HepG2 (cell line): ENCODE results near the gene CSNK1D. TPM values are rescaled to one million over a fixed set of nuclear protein-coding genes. Genes with fewer than 3 reads are reported as not detected.

Experiments
- ATAC-seq: fragments of 200-7000 bp; cut with Tn5 transposase; 3 replicates; pipeline ENCODE4 v1.9.1; 2020; ENCODE audit warnings: mild to moderate bottlenecking, moderate library complexity
- BruUV-seq: library from RNA; stranded (reverse); fragments of 400-500 nt; replicated peaks from 2 replicates; lab custom pipeline; 2021; lab: Mats Ljungman, UMichigan
- CTCF ChIA-PET: fragments of 300-600 bp; formaldehyde crosslinking; extraction: SDS; loops from one replicate; lab custom pipeline; 2021; ENCODE audit warnings: low total read pairs, inconsistent platforms, low intra/inter-chr PET ratio; lab: Yijun Ruan, JAX
- POLR2A ChIA-PET: fragments of 350-600 bp; sonication (Branson Sonifier 250); formaldehyde crosslinking; loops from one replicate; lab custom pipeline; 2020; ENCODE audit warnings: antibody characterized with exemption, inconsistent platforms; lab: Yijun Ruan, JAX
- DNase-seq: peaks from one replicate; pipeline ENCODE4 v3.0.0-alpha.2; 2015; ENCODE audit warnings: low spot score
- FAIRE-seq: peaks from 3 replicates; lab custom pipeline; 2011; peaks lifted over from hg19 to GRCh38; lab: Jason Lieb, UNC
- H2AFZ ChIP-seq: one replicate; pipeline ENCODE4 v1.6.1; 2011; ENCODE audit warnings: low read length, inconsistent platforms
- H3K27ac ChIP-seq: fragments of 300-600 bp; 3 replicates; pipeline ENCODE4 v1.8.0; 2011; ENCODE audit warnings: mixed run types, mild to moderate bottlenecking, mixed read lengths, low read length, inconsistent platforms; ENCODE audit not compliant: insufficient read depth; ENCODE audit errors: extremely low read length
- H3K27me3 ChIP-seq, 2 experiments: fragments of 200-600 bp in 1 of 2; 2 replicates in 1 of 2; 3 replicates in 1 of 2; pipeline versions ENCODE4 v1.6.0 to v1.8.0; 2011; ENCODE audit warnings: low read length in 2 of 2, mild to moderate bottlenecking in 2 of 2, moderate library complexity in 2 of 2, inconsistent platforms in 1 of 2; ENCODE audit not compliant: insufficient read depth in 2 of 2, control insufficient read depth in 1 of 2
- H3K36me3 ChIP-seq, 2 experiments: fragments of 200-600 bp in 1 of 2; replicated peaks in 1 of 2; 2 replicates in 1 of 2; 3 replicates in 1 of 2; pipeline versions ENCODE4 v1.5.1 to v1.8.0; 2011; ENCODE audit warnings: low read length in 2 of 2, inconsistent platforms in 1 of 2; ENCODE audit not compliant: insufficient read depth in 2 of 2, control insufficient read depth in 1 of 2
- H3K4me1 ChIP-seq: 2 replicates; pipeline ENCODE4 v1.5.1; 2012; ENCODE audit warnings: low read length, inconsistent platforms; ENCODE audit not compliant: insufficient read depth
- H3K4me2 ChIP-seq: 2 replicates; pipeline ENCODE4 v1.6.0; 2011; ENCODE audit warnings: low read depth, low read length, inconsistent platforms
- H3K4me3 ChIP-seq, 3 experiments: fragments of 200-600 bp in 1 of 3; sonication (generic), shearing (Covaris generic) in 1 of 3; replicated peaks in 1 of 3; 2 replicates each; pipeline ENCODE4 v1.5.1; 2011 to 2016; ENCODE audit warnings: low read length in 3 of 3, inconsistent platforms in 2 of 3, low read depth in 2 of 3, mild to moderate bottlenecking in 2 of 3, control low read depth in 1 of 3, mixed read lengths in 1 of 3; ENCODE audit not compliant: insufficient read depth in 1 of 3
- H3K79me2 ChIP-seq: one replicate; pipeline ENCODE4 v1.6.1; 2011; ENCODE audit warnings: low read length, inconsistent platforms; ENCODE audit not compliant: insufficient read depth
- H3K9ac ChIP-seq: 2 replicates; pipeline ENCODE4 v1.6.0; 2011; ENCODE audit warnings: mild to moderate bottlenecking, low read depth, low read length, inconsistent platforms; ENCODE audit not compliant: insufficient read depth
- H3K9me3 ChIP-seq: 2 replicates; pipeline ENCODE4 v1.5.1; 2012; ENCODE audit warnings: mild to moderate bottlenecking, low read length
- H4K20me1 ChIP-seq: 2 replicates; pipeline ENCODE4 v1.6.0; 2011; ENCODE audit warnings: inconsistent platforms, mild to moderate bottlenecking, low read length, moderate library complexity; ENCODE audit not compliant: insufficient read depth
- CHCHD3 ChIP-seq: sonication (generic); formaldehyde crosslinking; IDR thresholded peaks from 2 replicates; pipeline ENCODE4 v1.8.0; 2022; ENCODE audit warnings: mild to moderate bottlenecking, missing genetic modification reagents, moderate library complexity
- CREBL2 ChIP-seq: sonication (generic); formaldehyde crosslinking; IDR thresholded peaks from 2 replicates; pipeline ENCODE4 v1.8.1; 2023; ENCODE audit warnings: missing genetic modification reagents, mild to moderate bottlenecking, borderline replicate concordance
- GMEB1 ChIP-seq: sonication (generic); formaldehyde crosslinking; IDR thresholded peaks from 2 replicates; pipeline ENCODE4 v1.5.1; 2020; ENCODE audit warnings: missing genetic modification reagents, mild to moderate bottlenecking, borderline replicate concordance
- HMG20B ChIP-seq: conservative IDR thresholded peaks from 2 replicates; pipeline ENCODE4 v1.6.1; 2016; ENCODE audit warnings: missing genetic modification reagents, missing compliant biosample characterization
- IKZF5 ChIP-seq: IDR thresholded peaks from 2 replicates; pipeline ENCODE4 v1.6.1; 2018; ENCODE audit warnings: missing genetic modification reagents, mild to moderate bottlenecking, missing compliant biosample characterization
- JARID2 ChIP-seq: sonication (generic); formaldehyde crosslinking; IDR thresholded peaks from 2 replicates; pipeline ENCODE4 v1.8.1; 2023; ENCODE audit warnings: missing genetic modification reagents, inconsistent platforms; ENCODE audit not compliant: insufficient replicate concordance
- KLF9 ChIP-seq: IDR thresholded peaks from 2 replicates; pipeline ENCODE4 v1.6.1; 2016; ENCODE audit warnings: low read depth
- NFE2L2 ChIP-seq: fragments of 150-350 bp; IDR thresholded peaks from 2 replicates; pipeline ENCODE4 v1.6.1; 2014; ENCODE audit warnings: low read length
- RXRA ChIP-seq: sonication (generic); formaldehyde crosslinking; IDR thresholded peaks from 2 replicates; pipeline ENCODE4 v1.5.1; 2020; ENCODE audit warnings: missing genetic modification reagents
- SMC3 ChIP-seq: IDR thresholded peaks from 2 replicates; pipeline ENCODE4 v1.6.1; 2011; ENCODE audit warnings: low read length, improper control_type of control experiment
- SRY ChIP-seq: sonication (generic); formaldehyde crosslinking; IDR thresholded peaks from 2 replicates; pipeline ENCODE4 v1.8.0; 2022; ENCODE audit warnings: mild to moderate bottlenecking, missing genetic modification reagents
- ZBTB34 ChIP-seq: sonication (generic); formaldehyde crosslinking; IDR thresholded peaks from 2 replicates; pipeline ENCODE4 v1.8.0; 2022; ENCODE audit warnings: mild to moderate bottlenecking, missing genetic modification reagents
- ZNF138 ChIP-seq: sonication (generic); formaldehyde crosslinking; IDR thresholded peaks from 2 replicates; pipeline ENCODE4 v1.5.0; 2020; ENCODE audit warnings: mild to moderate bottlenecking, low read depth, missing genetic modification reagents
- ZNF446 ChIP-seq: sonication (generic); formaldehyde crosslinking; IDR thresholded peaks from 2 replicates; pipeline ENCODE4 v1.5.0; 2020; ENCODE audit warnings: mild to moderate bottlenecking, missing genetic modification reagents
- ZNF484 ChIP-seq: sonication (generic); formaldehyde crosslinking; IDR thresholded peaks from 2 replicates; pipeline ENCODE4 v1.5.1; 2020; ENCODE audit warnings: mild to moderate bottlenecking, low read depth, missing genetic modification reagents, borderline replicate concordance
- ZNF563 ChIP-seq: sonication (generic); formaldehyde crosslinking; IDR thresholded peaks from 2 replicates; pipeline ENCODE4 v1.8.0; 2022; ENCODE audit warnings: mild to moderate bottlenecking, moderate library complexity, missing genetic modification reagents
- ZNF567 ChIP-seq: sonication (generic); formaldehyde crosslinking; IDR thresholded peaks from 2 replicates; pipeline ENCODE4 v1.8.1; 2023; ENCODE audit warnings: mild to moderate bottlenecking, missing genetic modification reagents, borderline replicate concordance
- ZNF83 ChIP-seq: sonication (generic); formaldehyde crosslinking; IDR thresholded peaks from 2 replicates; pipeline ENCODE4 v1.4.0; 2020; ENCODE audit warnings: missing genetic modification reagents, mild to moderate bottlenecking, borderline replicate concordance
- WGBS: methylation state at CpG from one replicate; pipeline ENCODE4 v1.1.6; 2017; ENCODE audit warnings: low lambda C conversion rate; 5-methylcytosine and 5-hydroxymethylcytosine counted together
- in situ Hi-C: cut with HindIII; loops from 2 replicates; pipeline ENCODE4 v1.10.0; 2017; ENCODE audit warnings: low pct_unique_long_range_greater_than_20kb; ENCODE audit not compliant: extremely low pct_ligation_motif_present
- intact Hi-C: fragments of 100-400 bp; cut with micrococcal nuclease; formaldehyde crosslinking; loops from one replicate; pipeline ENCODE4 v1.10.0; 2022; ENCODE audit not compliant: unreplicated experiment
- polyA plus RNA-seq, 8 experiments: library from polyadenylated mRNA; depleted of rRNA in 3 of 8; stranded (reverse) in 7 of 8; unstranded in 1 of 8; fragments of >200 nt; fragmentation: Illumina TruSeq in 4 of 8; extraction: Trizol in 4 of 8; gene quantifications; 2 replicates each; pipeline versions ENCODE4 v1.2.1 to v1.2.3, GENCODE V29; 2011 to 2016; ENCODE audit warnings: low read depth in 4 of 8, missing spikeins in 1 of 8, mixed read lengths in 1 of 8; ENCODE audit not compliant: insufficient read depth in 1 of 8
- total RNA-seq, 5 experiments: library from RNA; depleted of rRNA; stranded (reverse); fragments of >200 nt; fragmentation: Illumina TruSeq; extraction: Trizol; gene quantifications; 2 replicates each; pipeline ENCODE4 v1.2.3, GENCODE V29; 2016; ENCODE audit warnings: low read depth in 1 of 5

Gene CSNK1D
- total and polyA plus RNA-seq, 2 of the 13 experiments (the other 11 are each of a cell fraction or from before 2014, with no cell fraction given): 31.5 to 128 TPM

- TF ChIP-seq ZNF484 (CRISPR knock-in tag) (no peak), NFE2L2 (no peak)
Observed at GRCh38 chr17:82239401-82239925, 34.0 kb downstream of the CSNK1D start (continued).

- FAIRE-seq (no peak), ATAC-seq (no peak), DNase-seq (no peak)
- H3K4me3 ChIP-seq: no peak overlapping the region; a peak in 1 of 6 replicates
- no peak overlapping the region for H2AFZ ChIP-seq
- BruUV-seq: TSS peak; percentile 39
- in situ Hi-C loops (no loop called here), intact Hi-C loops (loop anchor here (10.0 kb wide), 1 partner anchor 134 kb away; no protein-coding TSS in a partner anchor)
- no peaks in the 10 kb centered on the region for H3K27me3 ChIP-seq
- peaks cover 32 to 40% of the 10 kb centered on the region in 2 experiments for H3K36me3 ChIP-seq
- peaks cover 99% of the 10 kb centered on the region for H3K4me1 ChIP-seq
- H3K9me3 ChIP-seq: no peaks in the 10 kb centered on the region
- POLR2A ChIA-PET: interaction anchor here (1.2 to 5.1 kb wide), 4 partner anchors 8 to 88 kb away, joined by 3 to 96 read pairs (median 22); partner anchors contain the start of gene SLC16A3
- peaks cover 96% of the 10 kb centered on the region for H4K20me1 ChIP-seq
- no peak overlapping the region for H3K9ac ChIP-seq
- CTCF ChIA-PET: no interaction called here
- peak overlapping the region; percentile 11 for H3K27ac ChIP-seq
- WGBS: 85% methylated on average over 32 of the region's 33 CpGs
- no peak overlapping the region for H3K4me2 ChIP-seq
- H3K79me2 ChIP-seq: peaks cover 32% of the 10 kb centered on the region
- TF ChIP-seq IKZF5 (CRISPR knock-in tag): no peak
- no peak for TF ChIP-seq HMG20B (CRISPR knock-in tag)
- TF ChIP-seq SRY (CRISPR knock-in tag): no peak
- TF ChIP-seq RXRA (CRISPR knock-in tag): peak; percentile 8; the same call in 1 of the 2 replicates
- no peak for TF ChIP-seq SMC3
- 0 out of 2 replicates have a peak, but pooled peaks have one; percentile 36 for TF ChIP-seq ZBTB34 (CRISPR knock-in tag)
- no peak for TF ChIP-seq ZNF138
- TF ChIP-seq JARID2 (CRISPR knock-in tag): no peak
- no peak for TF ChIP-seq CREBL2 (CRISPR knock-in tag)
- 0 out of 2 replicates have a peak, but pooled peaks have one; percentile 10 for TF ChIP-seq ZNF563 (CRISPR knock-in tag)
- 0 out of 2 replicates have a peak, but pooled peaks have one; percentile 5 for TF ChIP-seq ZNF83 (CRISPR knock-in tag)
- TF ChIP-seq CHCHD3 (CRISPR knock-in tag): no peak
- TF ChIP-seq ZNF446 (CRISPR knock-in tag): no peak
- no peak for TF ChIP-seq GMEB1
- no peak for TF ChIP-seq KLF9 (CRISPR knock-in tag)
- no peak for TF ChIP-seq ZNF567
Observed at GRCh38 chr17:82238472-82239201, 34.9 kb downstream of the CSNK1D start.
